Vagina (tissue), 2 donors: Measurements from ENCODE around the gene UBE2D1. TPM values are rescaled to one million over a fixed set of nuclear protein-coding genes. Genes with fewer than 3 reads are reported as not detected.
"Not testable (repeated sequence)": the region's sequence is repeated elsewhere in the genome, so short reads cannot be mapped to it uniquely, and the experiment has no call there.

ENCODE experiments used
- DNase-seq, 2 donors: peaks; one replicate each; pipeline ENCODE4 v3.0.0-alpha.2; 2017; ENCODE audit errors: extremely low spot score in 2 of 2
- H3K27ac ChIP-seq: fragments of 200-600 bp; sonication (generic); one replicate; pipeline ENCODE4 v1.5.1; 2019
- H3K27me3 ChIP-seq: fragments of 200-600 bp; sonication (generic); one replicate; pipeline ENCODE4 v1.5.1; 2019
- H3K36me3 ChIP-seq, 2 donors: fragments of 200-600 bp; sonication (generic); one replicate each; pipeline ENCODE4 v1.5.1; 2017 to 2019
- H3K4me1 ChIP-seq: fragments of 200-600 bp; sonication (generic); one replicate; pipeline ENCODE4 v1.5.1; 2019
- H3K4me3 ChIP-seq, 2 donors: fragments of 200-600 bp; sonication (generic); 1 replicate in 1 of 2; 2 replicates in 1 of 2; pipeline ENCODE4 v1.5.1; 2016 to 2019
- H3K9me3 ChIP-seq: fragments of 200-600 bp; sonication (generic); one replicate; pipeline ENCODE4 v1.5.1; 2019
- POLR2A ChIP-seq, 2 donors: fragments of 450-650 bp; IDR thresholded peaks; one replicate each; pipeline ENCODE4 v1.6.1; 2017; ENCODE audit warnings: antibody characterized with exemption in 2 of 2, mild to moderate bottlenecking in 2 of 2, moderate library complexity in 2 of 2
- POLR2AphosphoS5 ChIP-seq, 2 donors: sonication (generic); formaldehyde crosslinking; IDR thresholded peaks; one replicate each; pipeline ENCODE4 v1.9.0; 2017; ENCODE audit warnings: antibody characterized with exemption in 2 of 2, mild to moderate bottlenecking in 2 of 2, low read depth in 1 of 2; ENCODE audit not compliant: insufficient read depth in 1 of 2
- intact Hi-C: fragments of 100-400 bp; cut with DNase I; formaldehyde crosslinking; loops from one replicate; pipeline ENCODE4 v1.15.1; 2023
- total RNA-seq: library from RNA; depleted of rRNA; stranded (reverse); fragments of >200 nt; gene quantifications from one replicate; pipeline ENCODE4 v1.2.3, GENCODE V29; 2016
- TF ChIP-seq, protein P1 (sequence below), 3 experiments: fragments of 450-650 bp in 2 of 3; fragments of 200-600 bp in 1 of 3; sonication (generic) in 1 of 3; IDR thresholded peaks; one replicate each; pipeline ENCODE4 v1.5.1; 2017 to 2019; ENCODE audit warnings: antibody characterized with exemption in 3 of 3, mild to moderate bottlenecking in 2 of 3, moderate library complexity in 2 of 3

The UBE2D1 gene
- total RNA-seq, 1 donor from 2014 or later, result 10.1 TPM

- Histone ChIP-seq H3K27ac (no peak overlapping the region), H3K36me3 (no peaks in the 10 kb centered on the region), H3K9me3 (no peaks in the 10 kb centered on the region), H3K4me1 (no peaks in the 10 kb centered on the region), H3K4me3 (no peak overlapping the region), H3K27me3 (no peaks in the 10 kb centered on the region)
- DNase-seq, result no peak
- intact Hi-C loops, result no loop called here
- TF ChIP-seq POLR2A (IDR thresholded peaks at IDR 0.05), result no peak
- TF ChIP-seq POLR2AphosphoS5 (IDR thresholded peaks at IDR 0.05; ENCODE audit: insufficient read depth in 1 of 2, low read depth in 1 of 2), result no peak
- TF ChIP-seq, protein P1, sequence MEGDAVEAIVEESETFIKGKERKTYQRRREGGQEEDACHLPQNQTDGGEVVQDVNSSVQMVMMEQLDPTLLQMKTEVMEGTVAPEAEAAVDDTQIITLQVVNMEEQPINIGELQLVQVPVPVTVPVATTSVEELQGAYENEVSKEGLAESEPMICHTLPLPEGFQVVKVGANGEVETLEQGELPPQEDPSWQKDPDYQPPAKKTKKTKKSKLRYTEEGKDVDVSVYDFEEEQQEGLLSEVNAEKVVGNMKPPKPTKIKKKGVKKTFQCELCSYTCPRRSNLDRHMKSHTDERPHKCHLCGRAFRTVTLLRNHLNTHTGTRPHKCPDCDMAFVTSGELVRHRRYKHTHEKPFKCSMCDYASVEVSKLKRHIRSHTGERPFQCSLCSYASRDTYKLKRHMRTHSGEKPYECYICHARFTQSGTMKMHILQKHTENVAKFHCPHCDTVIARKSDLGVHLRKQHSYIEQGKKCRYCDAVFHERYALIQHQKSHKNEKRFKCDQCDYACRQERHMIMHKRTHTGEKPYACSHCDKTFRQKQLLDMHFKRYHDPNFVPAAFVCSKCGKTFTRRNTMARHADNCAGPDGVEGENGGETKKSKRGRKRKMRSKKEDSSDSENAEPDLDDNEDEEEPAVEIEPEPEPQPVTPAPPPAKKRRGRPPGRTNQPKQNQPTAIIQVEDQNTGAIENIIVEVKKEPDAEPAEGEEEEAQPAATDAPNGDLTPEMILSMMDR (IDR thresholded peaks at IDR 0.05), result no peak
Observed at GRCh38 chr10:58409956-58410610, 75.3 kb downstream of the UBE2D1 start.

DNA sequence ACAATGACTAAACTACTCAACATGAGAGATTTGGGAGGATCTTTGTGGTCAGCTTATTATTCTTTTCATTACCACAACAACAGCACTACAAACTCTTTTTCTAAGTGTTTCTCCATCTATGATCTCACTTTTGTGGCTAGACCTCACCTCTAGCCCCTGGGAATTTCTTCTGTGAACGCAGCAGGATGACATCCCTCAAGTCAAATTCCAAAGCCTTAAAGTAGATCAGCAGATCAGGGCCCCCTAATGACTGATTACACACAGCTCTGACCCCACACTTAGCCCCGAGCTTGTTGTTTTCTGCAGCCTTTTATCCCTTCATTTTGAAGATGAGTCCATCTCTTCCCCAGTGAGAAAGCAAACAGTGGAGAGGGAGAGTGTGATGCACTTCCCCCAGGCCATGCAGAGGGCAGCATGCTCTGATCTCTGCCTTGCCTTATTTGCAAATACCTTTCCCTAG, 77.7 kb downstream of the UBE2D1 start:
- TF ChIP-seq POLR2A (IDR thresholded peaks at IDR 0.05) (no peak), POLR2AphosphoS5 (IDR thresholded peaks at IDR 0.05; ENCODE audit: insufficient read depth in 1 of 2, low read depth in 1 of 2) (no peak)
- TF ChIP-seq, protein P1 (IDR thresholded peaks at IDR 0.05), result no peak
- H3K4me1 ChIP-seq, result no peaks in the 10 kb centered on the region
- H3K9me3 ChIP-seq, result no peaks in the 10 kb centered on the region
- intact Hi-C loops, result no loop called here
- H3K27me3 ChIP-seq, result no peaks in the 10 kb centered on the region
- no peak overlapping the region for H3K4me3 ChIP-seq
- DNase-seq, result no peak
- no peak overlapping the region for H3K27ac ChIP-seq
- no peaks in the 10 kb centered on the region for H3K36me3 ChIP-seq

- Histone ChIP-seq H3K4me1 (no peaks in the 10 kb centered on the region), H3K9me3 (no peaks in the 10 kb centered on the region), H3K36me3 (no peaks in the 10 kb centered on the region), H3K27me3 (no peaks in the 10 kb centered on the region), H3K27ac (no peak overlapping the region), H3K4me3 (no peak overlapping the region)
- no peak for DNase-seq
- TF ChIP-seq, protein P1 (IDR thresholded peaks at IDR 0.05), result peak in 1 of 3 experiments; percentile 40
- no peak for TF ChIP-seq POLR2AphosphoS5 (IDR thresholded peaks at IDR 0.05; ENCODE audit: insufficient read depth in 1 of 2, low read depth in 1 of 2)
- TF ChIP-seq POLR2A (IDR thresholded peaks at IDR 0.05), result no peak
- intact Hi-C loops, result no loop called here
Observed at GRCh38 chr10:58414270-58415041, 79.7 kb downstream of the UBE2D1 start.

- H3K9me3 ChIP-seq, result no peaks in the 10 kb centered on the region
- TF ChIP-seq, protein P1 (IDR thresholded peaks at IDR 0.05), result no peak
- TF ChIP-seq POLR2A (IDR thresholded peaks at IDR 0.05) (no peak), POLR2AphosphoS5 (IDR thresholded peaks at IDR 0.05; ENCODE audit: insufficient read depth in 1 of 2, low read depth in 1 of 2) (no peak)
- no peaks in the 10 kb centered on the region for H3K36me3 ChIP-seq
- H3K4me3 ChIP-seq, result no peak overlapping the region
- no peaks in the 10 kb centered on the region for H3K27me3 ChIP-seq
- intact Hi-C loops, result no loop called here
- no peaks in the 10 kb centered on the region for H3K4me1 ChIP-seq
- no peak overlapping the region for H3K27ac ChIP-seq
- no peak for DNase-seq
Observed at GRCh38 chr10:58415757-58416156, 81.0 kb downstream of the UBE2D1 start.

DNA sequence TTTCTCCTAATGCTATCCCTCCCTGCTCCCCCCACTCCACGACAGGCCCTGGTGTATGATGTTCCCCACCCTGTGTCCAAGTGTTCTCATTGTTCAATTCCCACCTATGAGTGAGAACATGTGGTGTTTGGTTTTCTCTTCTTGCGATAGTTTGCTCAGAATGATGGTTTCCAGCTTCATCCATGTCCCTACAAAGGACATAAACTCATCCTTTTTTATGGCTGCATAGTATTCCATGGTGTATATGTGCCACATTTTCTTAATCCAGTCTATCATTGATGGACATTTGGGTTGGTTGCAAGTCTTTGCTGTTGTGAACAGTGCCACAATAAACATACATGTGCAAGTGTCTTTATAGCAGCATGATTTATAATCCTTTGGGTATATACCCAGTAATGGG, 83.1 kb downstream of the UBE2D1 start:
- H3K4me3 ChIP-seq, intact Hi-C loops: not testable (repeated sequence)

More for the DNA sequence above, 83.1 kb downstream of the UBE2D1 start:
- not testable (repeated sequence) for H3K27me3 ChIP-seq, DNase-seq, H3K27ac ChIP-seq, H3K9me3 ChIP-seq, H3K36me3 ChIP-seq, H3K4me1 ChIP-seq

Other genes starting within 250 kb of the UBE2D1 start
- gene IPMK, start 67.1 kb upstream of the UBE2D1 start, total RNA-seq, result 6.1 TPM
- gene CISD1, start 65.8 kb upstream of the UBE2D1 start, total RNA-seq, result 16.0 TPM
- 13.3 TPM for gene TFAM, start 50.4 kb downstream of the UBE2D1 start, total RNA-seq
- gene BICC1, start 177.9 kb downstream of the UBE2D1 start, total RNA-seq, result 15.2 TPM